ENCODE measurements around the gene MRPL17. TPM values are rescaled to one million over a fixed set of nuclear protein-coding genes. Genes with fewer than 3 reads are reported as not detected.

The MRPL17 gene
- polyA plus RNA-seq, 1 experiment: 68.9 TPM

- CTCF ChIA-PET: interaction anchor here (0.8 to 3.7 kb wide), 18 partner anchors 9 to 244 kb away, joined by 3 to 24 read pairs (median 6); partner anchors contain the start of genes TAF10 and TPP1
- Histone ChIP-seq H3K4me3 (ENCODE audit: low read depth, low read length) (peak overlapping the region; percentile 84), H3K27me3 (ENCODE audit: control insufficient read depth, insufficient read depth, low read length) (no peaks in the 10 kb centered on the region), H3K36me3 (ENCODE audit: control insufficient read depth, insufficient read depth, low read length) (no peaks in the 10 kb centered on the region)
- POLR2A ChIA-PET: interaction anchor here (0.9 kb wide), 1 partner anchor 25 kb away, joined by 5 read pairs; no protein-coding TSS in a partner anchor
- TF ChIP-seq CTCF (IDR thresholded peaks at IDR 0.05; ENCODE audit: insufficient read depth, low read depth, low read length): no peak
- no peak for DNase-seq (ENCODE audit: low read depth)
These were observed 577 bp downstream of the MRPL17 start for GRCh38 chr11:6682591-6682935.

GRCh38 chr11:6681949-6682348, 1.2 kb downstream of the MRPL17 start:
- ChIA-PET CTCF (interaction anchor here (0.9 to 3.7 kb wide), 10 partner anchors 8 to 243 kb away, joined by 3 to 24 read pairs (median 6); partner anchors contain the start of genes TAF10 and TPP1), POLR2A (interaction anchor here (0.9 kb wide), 1 partner anchor 25 kb away, joined by 5 read pairs; no protein-coding TSS in a partner anchor)
- Histone ChIP-seq H3K27me3 (ENCODE audit: control insufficient read depth, insufficient read depth, low read length) (no peaks in the 10 kb centered on the region), H3K4me3 (ENCODE audit: low read depth, low read length) (peak overlapping the region; percentile 84), H3K36me3 (ENCODE audit: control insufficient read depth, insufficient read depth, low read length) (no peaks in the 10 kb centered on the region)
- DNase-seq (ENCODE audit: low read depth): no peak
- no peak for TF ChIP-seq CTCF (IDR thresholded peaks at IDR 0.05; ENCODE audit: insufficient read depth, low read depth, low read length)

- H3K36me3 ChIP-seq (ENCODE audit: control insufficient read depth, insufficient read depth, low read length): no peaks in the 10 kb centered on the region
- DNase-seq (ENCODE audit: low read depth): no peak
- H3K27me3 ChIP-seq (ENCODE audit: control insufficient read depth, insufficient read depth, low read length): no peaks in the 10 kb centered on the region
- no peak overlapping the region for H3K4me3 ChIP-seq (ENCODE audit: low read depth, low read length)
- CTCF ChIA-PET: interaction anchor here (0.8 to 3.7 kb wide), 8 partner anchors 8 to 243 kb away, joined by 3 to 24 read pairs (median 5); partner anchors contain the start of gene TAF10
- no peak for TF ChIP-seq CTCF (IDR thresholded peaks at IDR 0.05; ENCODE audit: insufficient read depth, low read depth, low read length)
- POLR2A ChIA-PET: no interaction called here
These were observed 1.6 kb downstream of the MRPL17 start for GRCh38 chr11:6681505-6681904.

- DNase-seq (ENCODE audit: low read depth): no peak
- Histone ChIP-seq H3K36me3 (ENCODE audit: control insufficient read depth, insufficient read depth, low read length) (no peaks in the 10 kb centered on the region), H3K27me3 (ENCODE audit: control insufficient read depth, insufficient read depth, low read length) (no peaks in the 10 kb centered on the region), H3K4me3 (ENCODE audit: low read depth, low read length) (no peak overlapping the region)
- TF ChIP-seq CTCF (IDR thresholded peaks at IDR 0.05; ENCODE audit: insufficient read depth, low read depth, low read length): no peak
- POLR2A ChIA-PET: interaction anchor here (1.0 kb wide), 1 partner anchor 27 kb away, joined by 4 read pairs; no protein-coding TSS in a partner anchor
- CTCF ChIA-PET: interaction anchor here (2.6 kb wide), 1 partner anchor 9 kb away, joined by 9 read pairs; no protein-coding TSS in a partner anchor
These were observed 6.1 kb downstream of the MRPL17 start for GRCh38 chr11:6677018-6677417.

- POLR2A ChIA-PET: no interaction called here
- CTCF ChIA-PET: interaction anchor here (1.0 to 2.6 kb wide), 4 partner anchors 8 to 144 kb away, joined by 3 to 17 read pairs (median 4); partner anchors contain the start of gene MRPL17
These were observed 8.3 kb downstream of the MRPL17 start for GRCh38 chr11:6674862-6675261.

More at GRCh38 chr11:6674862-6675261, 8.3 kb downstream of the MRPL17 start:
- H3K27me3 ChIP-seq (ENCODE audit: control insufficient read depth, insufficient read depth, low read length): no peaks in the 10 kb centered on the region
- no peaks in the 10 kb centered on the region for H3K36me3 ChIP-seq (ENCODE audit: control insufficient read depth, insufficient read depth, low read length)
- DNase-seq (ENCODE audit: low read depth): no peak
- H3K4me3 ChIP-seq (ENCODE audit: low read depth, low read length): no peak overlapping the region
- no peak for TF ChIP-seq CTCF (IDR thresholded peaks at IDR 0.05; ENCODE audit: insufficient read depth, low read depth, low read length)
